Osteoblast (primary cell): ENCODE results near the gene ADGRD1. TPM values are rescaled to one million over a fixed set of nuclear protein-coding genes. Genes with fewer than 3 reads are reported as not detected.
"Not testable (repeated sequence)": the region's sequence is repeated elsewhere in the genome, so short reads cannot be mapped to it uniquely, and the experiment has no call there.

Experiments
- DNase-seq: peaks from one replicate; pipeline ENCODE4 v3.0.0; 2011; ENCODE audit warnings: low spot score, mixed read lengths; ENCODE audit not compliant: insufficient read length; ENCODE audit errors: missing footprints
- H2AFZ ChIP-seq: 2 replicates; pipeline ENCODE4 v1.6.0; 2011; ENCODE audit warnings: mild to moderate bottlenecking, low read length
- H3K27ac ChIP-seq: 2 replicates; pipeline ENCODE4 v1.5.1; 2011; ENCODE audit warnings: mild to moderate bottlenecking, low read depth, low read length, moderate library complexity
- H3K27me3 ChIP-seq: 2 replicates; pipeline ENCODE4 v1.6.0; 2012; ENCODE audit warnings: mild to moderate bottlenecking, control low read depth, inconsistent platforms, low read length, moderate library complexity; ENCODE audit not compliant: insufficient read depth
- H3K36me3 ChIP-seq: 2 replicates; pipeline ENCODE4 v1.5.1; 2011; ENCODE audit warnings: mild to moderate bottlenecking, low read length, control low read depth, moderate library complexity; ENCODE audit not compliant: insufficient read depth
- H3K4me1 ChIP-seq: 2 replicates; pipeline ENCODE4 v1.5.1; 2011; ENCODE audit warnings: mild to moderate bottlenecking, low read length, control low read depth, moderate library complexity; ENCODE audit not compliant: insufficient read depth
- H3K4me2 ChIP-seq: 2 replicates; pipeline ENCODE4 v1.6.0; 2011; ENCODE audit warnings: mild to moderate bottlenecking, low read length; ENCODE audit not compliant: insufficient read depth
- H3K4me3 ChIP-seq: fragments of 200-600 bp; sonication (generic); 3 replicates; pipeline ENCODE4 v1.5.1; 2012; ENCODE audit warnings: mild to moderate bottlenecking, low read length, inconsistent platforms; ENCODE audit not compliant: insufficient read depth
- H3K79me2 ChIP-seq: 2 replicates; pipeline ENCODE4 v1.6.0; 2012; ENCODE audit warnings: mild to moderate bottlenecking, low read length, control low read depth, inconsistent platforms; ENCODE audit not compliant: insufficient read depth
- H3K9me3 ChIP-seq: 2 replicates; pipeline ENCODE4 v1.5.1; 2011; ENCODE audit warnings: low read depth, low read length, control low read depth
- H4K20me1 ChIP-seq: 2 replicates; pipeline ENCODE4 v1.6.0; 2012; ENCODE audit warnings: mild to moderate bottlenecking, low read length, control low read depth; ENCODE audit not compliant: insufficient read depth
- total RNA-seq: library from RNA; depleted of rRNA; stranded (reverse); fragments of >200 nt; gene quantifications from 2 replicates; pipeline ENCODE4 v1.2.3, GENCODE V29; 2012
- TF ChIP-seq, protein P1 (sequence below): IDR thresholded peaks from 2 replicates; pipeline ENCODE4 v1.5.1; 2011; ENCODE audit warnings: mild to moderate bottlenecking, low read depth, low read length, moderate library complexity; ENCODE audit errors: extremely low read depth

ADGRD1 gene
- 0.29 and 0.72 TPM in 2 replicates for total RNA-seq

DNA sequence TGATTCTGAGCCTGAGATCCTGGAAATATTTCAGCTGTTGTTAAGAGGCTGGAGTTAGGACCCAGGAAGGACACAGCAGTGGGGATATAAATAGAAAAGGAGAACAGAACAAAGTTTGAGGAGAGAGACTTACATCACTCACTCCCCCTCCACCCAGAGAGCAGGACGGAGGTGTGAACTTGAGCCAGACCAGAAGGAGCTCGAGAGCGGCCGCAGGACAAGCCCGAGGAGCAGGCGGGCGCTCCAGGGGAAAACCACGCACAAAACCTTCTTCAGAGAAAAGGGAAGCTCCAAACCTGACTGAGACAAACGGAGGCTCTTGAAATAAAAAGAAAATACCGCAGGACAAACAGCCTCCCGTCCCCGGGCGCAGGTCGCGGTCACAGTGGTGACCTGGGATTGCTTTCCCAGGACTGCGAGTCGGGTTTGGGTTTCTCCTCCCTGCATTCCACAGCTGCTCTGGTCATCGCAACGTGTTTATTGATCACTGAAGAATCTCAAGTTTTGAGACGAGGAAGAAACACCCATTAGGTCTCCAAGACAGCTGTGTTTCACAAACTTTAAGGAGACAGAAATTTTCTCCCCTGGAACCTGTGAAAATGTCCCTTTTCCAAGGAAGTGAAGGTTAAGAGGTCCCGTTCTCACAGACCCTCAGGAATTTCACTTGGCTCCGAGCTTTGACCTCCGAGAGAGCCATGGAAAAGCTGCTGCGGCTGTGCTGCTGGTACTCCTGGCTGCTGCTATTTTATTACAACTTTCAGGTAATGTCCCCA lies at the start of gene ADGRD1:
TSS of gene ADGRD1 (plus strand) at position 137 of the 773 bp plus-strand sequence. CDS start at position 696, 559 bp downstream.
- Histone ChIP-seq H3K36me3 (no peaks in the 10 kb centered on the region), H3K27ac (no peak within 1 kb of the TSS), H3K27me3 (no peaks in the 10 kb centered on the region), H3K4me3 (no peak within 1 kb of the TSS), H3K4me2 (no peak within 1 kb of the TSS), H3K9me3 (no peaks in the 10 kb centered on the region), H3K79me2 (no peaks in the 10 kb centered on the region), H2AFZ (peak within 1 kb of the TSS; percentile 41), H3K4me1 (no peaks in the 10 kb centered on the region), H4K20me1 (no peaks in the 10 kb centered on the region)
- peak; percentile 53 for DNase-seq
- TF ChIP-seq, protein P1, sequence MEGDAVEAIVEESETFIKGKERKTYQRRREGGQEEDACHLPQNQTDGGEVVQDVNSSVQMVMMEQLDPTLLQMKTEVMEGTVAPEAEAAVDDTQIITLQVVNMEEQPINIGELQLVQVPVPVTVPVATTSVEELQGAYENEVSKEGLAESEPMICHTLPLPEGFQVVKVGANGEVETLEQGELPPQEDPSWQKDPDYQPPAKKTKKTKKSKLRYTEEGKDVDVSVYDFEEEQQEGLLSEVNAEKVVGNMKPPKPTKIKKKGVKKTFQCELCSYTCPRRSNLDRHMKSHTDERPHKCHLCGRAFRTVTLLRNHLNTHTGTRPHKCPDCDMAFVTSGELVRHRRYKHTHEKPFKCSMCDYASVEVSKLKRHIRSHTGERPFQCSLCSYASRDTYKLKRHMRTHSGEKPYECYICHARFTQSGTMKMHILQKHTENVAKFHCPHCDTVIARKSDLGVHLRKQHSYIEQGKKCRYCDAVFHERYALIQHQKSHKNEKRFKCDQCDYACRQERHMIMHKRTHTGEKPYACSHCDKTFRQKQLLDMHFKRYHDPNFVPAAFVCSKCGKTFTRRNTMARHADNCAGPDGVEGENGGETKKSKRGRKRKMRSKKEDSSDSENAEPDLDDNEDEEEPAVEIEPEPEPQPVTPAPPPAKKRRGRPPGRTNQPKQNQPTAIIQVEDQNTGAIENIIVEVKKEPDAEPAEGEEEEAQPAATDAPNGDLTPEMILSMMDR: no peak

DNA sequence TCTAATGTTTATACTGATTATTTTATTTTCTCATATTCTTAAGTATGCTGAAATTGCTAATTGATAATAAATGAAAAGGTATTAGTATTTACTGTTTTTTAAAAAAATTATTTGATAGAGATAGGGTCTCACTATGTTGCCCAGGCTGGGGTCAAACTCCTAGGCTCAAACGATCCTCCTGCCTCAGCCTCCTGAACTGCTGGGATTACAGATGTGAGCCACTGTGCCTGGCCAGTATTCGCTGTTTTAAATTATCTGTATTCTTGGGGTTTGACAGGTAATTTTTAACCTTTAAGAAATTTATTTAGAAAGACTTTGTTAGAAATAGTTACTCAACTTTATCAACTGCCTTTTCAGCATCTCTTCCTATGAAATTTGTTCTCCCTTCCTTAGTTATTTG lies 49.6 kb upstream of the ADGRD1 start:
- DNase-seq: no peak
- H3K36me3 ChIP-seq: no peaks in the 10 kb centered on the region
- no peak overlapping the region for H3K27ac ChIP-seq
- H3K4me2 ChIP-seq: no peak overlapping the region
- no peaks in the 10 kb centered on the region for H4K20me1 ChIP-seq
- H3K9me3 ChIP-seq: no peaks in the 10 kb centered on the region
- H3K4me3 ChIP-seq: no peak overlapping the region
- no peak overlapping the region for H2AFZ ChIP-seq
- TF ChIP-seq, protein P1: no peak
- no peaks in the 10 kb centered on the region for H3K27me3 ChIP-seq
- H3K4me1 ChIP-seq: no peaks in the 10 kb centered on the region
- H3K79me2 ChIP-seq: no peaks in the 10 kb centered on the region

DNA sequence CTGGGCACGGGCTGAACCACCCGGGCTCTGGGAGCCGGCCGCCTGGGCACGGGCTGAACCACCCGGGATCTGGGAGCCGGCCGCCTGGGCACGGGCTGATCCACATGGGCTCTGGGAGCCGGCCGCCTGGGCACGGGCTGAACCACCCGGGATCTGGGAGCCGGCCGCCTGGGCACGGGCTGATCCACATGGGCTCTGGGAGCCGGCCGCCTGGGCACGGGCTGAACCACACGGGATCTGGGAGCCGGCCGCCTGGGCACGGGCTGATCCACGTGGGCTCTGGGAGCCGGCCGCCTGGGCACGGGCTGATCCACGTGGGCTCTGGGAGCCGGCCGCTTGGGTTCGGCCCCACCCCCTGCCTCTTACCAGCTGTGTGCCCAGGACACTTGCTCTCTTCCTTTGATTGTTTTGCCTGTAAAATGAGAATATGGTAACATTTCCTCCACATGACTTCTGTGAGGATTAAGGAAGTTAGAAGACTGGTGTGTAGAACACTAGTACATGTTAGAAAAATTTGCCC lies 48.7 kb upstream of the ADGRD1 start:
- DNase-seq, H3K27ac ChIP-seq, H3K36me3 ChIP-seq, H3K4me2 ChIP-seq, H3K27me3 ChIP-seq, H3K4me1 ChIP-seq, H4K20me1 ChIP-seq, H3K9me3 ChIP-seq, H3K4me3 ChIP-seq, H2AFZ ChIP-seq, H3K79me2 ChIP-seq: not testable (repeated sequence)

DNA sequence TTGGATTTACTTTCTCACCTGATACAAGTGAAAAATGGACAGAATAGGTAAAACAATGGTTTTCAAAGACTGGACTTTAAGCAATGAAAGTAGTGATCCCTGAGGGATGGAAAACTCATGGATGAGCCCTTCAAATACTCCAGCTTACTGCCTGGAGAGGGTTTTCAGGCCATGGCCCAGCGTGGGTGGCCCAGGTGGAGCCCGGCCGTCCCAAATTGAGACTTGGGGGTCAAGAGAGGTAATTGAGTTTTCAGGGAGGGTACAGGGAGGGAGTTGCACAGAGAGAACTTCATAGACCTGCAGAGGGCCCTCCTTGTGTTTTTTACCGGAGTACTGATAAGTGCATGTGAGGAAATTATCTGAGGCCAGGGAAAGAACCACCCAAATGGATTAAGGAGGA lies 44.6 kb upstream of the ADGRD1 start:
- H3K9me3 ChIP-seq: no peaks in the 10 kb centered on the region
- H2AFZ ChIP-seq: no peak overlapping the region
- H3K4me3 ChIP-seq: no peak overlapping the region
- H3K4me1 ChIP-seq: no peaks in the 10 kb centered on the region
- H4K20me1 ChIP-seq: no peaks in the 10 kb centered on the region
- H3K4me2 ChIP-seq: no peak overlapping the region
- no peaks in the 10 kb centered on the region for H3K36me3 ChIP-seq
- TF ChIP-seq, protein P1: no peak
- no peak for DNase-seq
- H3K79me2 ChIP-seq: no peaks in the 10 kb centered on the region
- H3K27me3 ChIP-seq: no peaks in the 10 kb centered on the region
- H3K27ac ChIP-seq: no peak overlapping the region
